ENCODE data around the gene MAP7D1. TPM values are rescaled to one million over a fixed set of nuclear protein-coding genes. Genes with fewer than 3 reads are reported as not detected.

MAP7D1 gene
- total and polyA plus RNA-seq, 10 of the 15 experiments (the other 5 are each of a cell fraction or from before 2014, with no cell fraction given) = 4.4 to 97.6 (median 24.2) TPM

- no peak for TF ChIP-seq ZNF687 (IDR thresholded peaks at IDR 0.05)
- no peak; the same call in 1 of the 2 replicates for TF ChIP-seq NFIC (IDR thresholded peaks at IDR 0.05; ENCODE audit: low read depth, low read length)
- no peak for TF ChIP-seq JUND (IDR thresholded peaks at IDR 0.05; ENCODE audit: low read depth, low read length)
- no peak for TF ChIP-seq CBFB (IDR thresholded peaks at IDR 0.05; ENCODE audit: low read depth)
- no peak for TF ChIP-seq EZH2 (IDR thresholded peaks at IDR 0.05; ENCODE audit: borderline replicate concordance, control insufficient read depth, low read depth, low read length)
- TF ChIP-seq, protein P1, sequence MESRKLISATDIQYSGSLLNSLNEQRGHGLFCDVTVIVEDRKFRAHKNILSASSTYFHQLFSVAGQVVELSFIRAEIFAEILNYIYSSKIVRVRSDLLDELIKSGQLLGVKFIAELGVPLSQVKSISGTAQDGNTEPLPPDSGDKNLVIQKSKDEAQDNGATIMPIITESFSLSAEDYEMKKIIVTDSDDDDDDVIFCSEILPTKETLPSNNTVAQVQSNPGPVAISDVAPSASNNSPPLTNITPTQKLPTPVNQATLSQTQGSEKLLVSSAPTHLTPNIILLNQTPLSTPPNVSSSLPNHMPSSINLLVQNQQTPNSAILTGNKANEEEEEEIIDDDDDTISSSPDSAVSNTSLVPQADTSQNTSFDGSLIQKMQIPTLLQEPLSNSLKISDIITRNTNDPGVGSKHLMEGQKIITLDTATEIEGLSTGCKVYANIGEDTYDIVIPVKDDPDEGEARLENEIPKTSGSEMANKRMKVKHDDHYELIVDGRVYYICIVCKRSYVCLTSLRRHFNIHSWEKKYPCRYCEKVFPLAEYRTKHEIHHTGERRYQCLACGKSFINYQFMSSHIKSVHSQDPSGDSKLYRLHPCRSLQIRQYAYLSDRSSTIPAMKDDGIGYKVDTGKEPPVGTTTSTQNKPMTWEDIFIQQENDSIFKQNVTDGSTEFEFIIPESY (IDR thresholded peaks at IDR 0.05) = no peak
- no peak for TF ChIP-seq CREM (IDR thresholded peaks at IDR 0.05; ENCODE audit: low read depth)
- TF ChIP-seq, protein P2, sequence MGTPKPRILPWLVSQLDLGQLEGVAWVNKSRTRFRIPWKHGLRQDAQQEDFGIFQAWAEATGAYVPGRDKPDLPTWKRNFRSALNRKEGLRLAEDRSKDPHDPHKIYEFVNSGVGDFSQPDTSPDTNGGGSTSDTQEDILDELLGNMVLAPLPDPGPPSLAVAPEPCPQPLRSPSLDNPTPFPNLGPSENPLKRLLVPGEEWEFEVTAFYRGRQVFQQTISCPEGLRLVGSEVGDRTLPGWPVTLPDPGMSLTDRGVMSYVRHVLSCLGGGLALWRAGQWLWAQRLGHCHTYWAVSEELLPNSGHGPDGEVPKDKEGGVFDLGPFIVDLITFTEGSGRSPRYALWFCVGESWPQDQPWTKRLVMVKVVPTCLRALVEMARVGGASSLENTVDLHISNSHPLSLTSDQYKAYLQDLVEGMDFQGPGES (IDR thresholded peaks at IDR 0.05) = no peak
- TF ChIP-seq MXI1 (IDR thresholded peaks at IDR 0.05; ENCODE audit: low read depth, low read length) = no peak
- no peak for TF ChIP-seq NFXL1 (IDR thresholded peaks at IDR 0.05; ENCODE audit: borderline replicate concordance)
- TF ChIP-seq IRF4 (IDR thresholded peaks at IDR 0.05; ENCODE audit: low read depth, low read length) = 0 out of 2 replicates have a peak, but pooled peaks have one; percentile 5
Observed at GRCh38 chr1:36223381-36223995, 67.5 kb downstream of the MAP7D1 start (continued).
